NT2/D1 (cell line): ENCODE data around the gene ACVR1.
"Not testable (repeated sequence)": the region's sequence is repeated elsewhere in the genome, so short reads cannot be mapped to it uniquely, and the experiment has no call there.

Experiments
- DNase-seq: peaks from one replicate; pipeline ENCODE4 v3.0.0-alpha.2; 2011; ENCODE audit warnings: low read depth, low spot score
- H3K27me3 ChIP-seq: 2 replicates; pipeline ENCODE4 v1.6.0; 2011; ENCODE audit warnings: mild to moderate bottlenecking; ENCODE audit not compliant: insufficient read length, insufficient read depth
- H3K36me3 ChIP-seq: 2 replicates; pipeline ENCODE4 v1.6.1; 2011; ENCODE audit warnings: mild to moderate bottlenecking, low read length, mixed read lengths; ENCODE audit not compliant: insufficient read depth, insufficient read length
- H3K4me1 ChIP-seq: 2 replicates; pipeline ENCODE4 v1.5.1; 2011; ENCODE audit not compliant: insufficient read depth, insufficient read length
- H3K4me3 ChIP-seq: 2 replicates; pipeline ENCODE4 v1.5.1; 2011; ENCODE audit warnings: low read depth; ENCODE audit not compliant: insufficient read length
- H3K9ac ChIP-seq: 2 replicates; pipeline ENCODE4 v1.6.0; 2011; ENCODE audit warnings: low read depth; ENCODE audit not compliant: insufficient read length
- H3K9me3 ChIP-seq: 2 replicates; pipeline ENCODE4 v1.5.1; 2011; ENCODE audit warnings: mild to moderate bottlenecking, low read length; ENCODE audit not compliant: insufficient read depth
- SUZ12 ChIP-seq: IDR thresholded peaks from 2 replicates; pipeline ENCODE4 v1.6.1; 2011; ENCODE audit not compliant: insufficient read length, insufficient read depth; ENCODE audit errors: extremely low read depth
- YY1 ChIP-seq: IDR thresholded peaks from 2 replicates; pipeline ENCODE4 v1.6.1; 2011; ENCODE audit not compliant: insufficient read length, insufficient read depth
- ZNF274 ChIP-seq: IDR thresholded peaks from 2 replicates; pipeline ENCODE4 v1.6.1; 2011; ENCODE audit warnings: mild to moderate bottlenecking, low read depth, low read length

The ACVR1 gene

DNA sequence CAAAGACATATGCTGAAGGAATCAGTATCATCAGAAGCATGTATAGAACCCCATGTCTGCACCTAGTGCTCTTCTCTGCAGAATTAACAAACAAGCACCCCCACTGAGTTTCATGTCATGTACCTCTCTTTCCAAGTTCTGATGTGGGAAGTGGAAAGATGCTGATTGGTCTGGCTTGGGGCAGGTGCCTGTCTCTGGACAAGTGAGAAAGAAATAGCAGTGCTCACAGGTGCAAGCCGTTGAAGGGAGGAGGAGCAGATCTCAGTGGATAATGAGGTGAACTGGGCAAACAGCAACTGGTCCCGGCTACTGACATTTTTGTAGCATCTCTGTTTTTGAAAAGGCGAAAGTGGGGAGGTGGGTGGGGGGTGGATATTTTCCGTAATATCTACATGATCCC, 17.5 kb upstream of the ACVR1 start:
- Histone ChIP-seq H3K27me3 (no peaks in the 10 kb centered on the region), H3K36me3 (no peaks in the 10 kb centered on the region), H3K4me3 (no peak overlapping the region), H3K4me1 (peaks cover 6% of the 10 kb centered on the region), H3K9ac (no peak overlapping the region), H3K9me3 (no peaks in the 10 kb centered on the region)
- no peak for DNase-seq
- TF ChIP-seq ZNF274 = no peak
- TF ChIP-seq YY1 = no peak
- no peak for TF ChIP-seq SUZ12

DNA sequence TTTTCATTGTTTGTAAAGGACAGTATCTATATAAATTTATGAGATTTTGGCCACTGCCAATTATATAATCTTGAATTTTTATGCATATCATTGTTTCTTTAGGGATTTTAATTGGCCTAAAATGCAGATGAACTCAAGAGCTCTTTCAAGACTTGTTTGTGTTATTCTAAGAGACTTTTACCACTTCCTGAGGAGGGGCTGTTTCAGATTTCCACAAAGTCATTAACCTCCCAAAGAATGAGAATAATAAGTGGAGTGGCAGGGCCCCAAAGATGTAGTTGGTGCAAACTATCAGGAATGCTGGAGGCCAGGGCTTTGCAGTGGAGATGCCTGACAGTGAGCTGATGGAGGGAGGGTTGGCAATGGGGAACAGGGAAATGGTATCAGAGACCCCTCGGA, 15.5 kb upstream of the ACVR1 start:
- Histone ChIP-seq H3K4me3 (no peak overlapping the region), H3K9ac (no peak overlapping the region), H3K36me3 (no peaks in the 10 kb centered on the region), H3K4me1 (peaks cover 3% of the 10 kb centered on the region), H3K27me3 (no peaks in the 10 kb centered on the region), H3K9me3 (no peaks in the 10 kb centered on the region)
- no peak for DNase-seq
- no peak for TF ChIP-seq ZNF274
- no peak for TF ChIP-seq SUZ12
- no peak for TF ChIP-seq YY1

DNA sequence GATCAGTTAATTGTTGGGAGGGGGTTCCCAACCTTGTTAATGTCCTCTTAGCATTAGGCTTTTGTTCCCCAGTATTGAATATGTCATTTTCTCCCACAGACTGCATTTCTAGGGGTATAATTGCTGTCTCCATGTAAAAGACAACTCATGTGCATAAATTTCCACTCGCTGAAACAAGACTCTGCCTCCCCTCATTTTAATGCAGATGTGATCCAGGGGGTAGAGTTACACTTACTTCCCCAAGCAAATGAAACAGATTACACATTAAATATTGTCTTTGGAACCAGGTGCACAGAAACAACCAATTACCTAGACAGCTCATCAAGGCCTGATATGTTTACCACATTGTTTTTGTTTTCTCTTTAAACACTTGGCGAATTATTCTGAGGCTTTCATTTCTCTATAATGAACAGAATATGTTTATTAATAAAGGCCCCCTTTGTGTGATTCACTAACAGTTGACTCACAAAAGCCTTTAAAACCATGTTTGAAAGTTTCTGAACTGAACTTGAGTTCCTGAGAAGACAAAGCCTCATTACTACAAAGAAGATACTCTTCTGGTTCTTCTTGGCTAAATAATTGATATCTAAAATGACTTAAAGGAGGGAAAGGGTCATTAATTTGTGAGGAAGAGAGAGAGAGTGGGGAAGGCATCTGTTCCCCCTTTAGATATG, 15.0 kb upstream of the ACVR1 start:
- TF ChIP-seq SUZ12 = no peak
- no peak for TF ChIP-seq ZNF274
- no peak for TF ChIP-seq YY1
- Histone ChIP-seq H3K4me3 (no peak overlapping the region), H3K36me3 (no peaks in the 10 kb centered on the region), H3K9ac (no peak overlapping the region), H3K27me3 (no peaks in the 10 kb centered on the region), H3K9me3 (no peaks in the 10 kb centered on the region), H3K4me1 (peaks cover 3% of the 10 kb centered on the region)
- no peak for DNase-seq

DNA sequence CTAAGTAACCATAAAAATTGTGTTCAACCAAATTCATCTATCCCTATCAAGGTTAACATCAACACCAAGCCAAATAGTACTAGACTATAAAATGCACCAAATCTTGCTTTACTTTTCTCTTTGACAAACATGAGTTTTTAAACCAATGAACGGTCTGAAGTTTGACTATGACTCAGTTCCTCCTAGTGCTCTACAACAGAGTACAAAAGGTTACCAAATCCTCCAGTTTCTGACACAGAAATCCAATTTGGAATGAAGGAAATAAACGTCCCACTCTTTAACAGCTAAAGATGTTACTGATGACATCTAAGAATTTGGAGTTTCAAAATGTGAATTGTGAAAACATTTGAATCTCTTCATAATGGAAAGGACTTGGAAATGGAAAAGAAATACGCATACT, 11.8 kb upstream of the ACVR1 start:
- no peaks in the 10 kb centered on the region for H3K36me3 ChIP-seq
- no peak overlapping the region for H3K4me3 ChIP-seq
- no peak for DNase-seq
- H3K9me3 ChIP-seq = no peaks in the 10 kb centered on the region
- TF ChIP-seq ZNF274 = no peak
- no peak for TF ChIP-seq SUZ12
- TF ChIP-seq YY1 = no peak
- no peak overlapping the region for H3K9ac ChIP-seq
- H3K4me1 ChIP-seq = peaks cover 3% of the 10 kb centered on the region
- H3K27me3 ChIP-seq = no peaks in the 10 kb centered on the region

DNA sequence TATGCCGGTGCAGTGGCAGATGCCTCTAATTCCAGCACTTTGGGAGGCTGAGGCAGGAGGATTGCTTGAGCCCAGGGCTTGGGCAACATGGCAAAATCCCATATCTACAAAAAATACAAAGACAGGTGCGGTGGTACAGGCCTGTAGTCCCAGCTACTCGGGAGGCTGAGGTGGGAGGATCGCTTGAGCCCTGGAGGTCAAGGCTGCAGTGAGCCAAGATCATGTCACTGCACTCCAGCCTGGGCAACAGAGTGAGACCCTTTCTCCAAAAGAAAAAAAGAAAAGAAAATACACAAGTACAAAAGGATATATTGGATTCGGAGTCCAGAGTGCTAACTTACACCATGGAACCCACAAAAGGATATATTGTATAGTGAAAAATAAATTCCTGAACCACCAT, 8.4 kb upstream of the ACVR1 start:
- not testable (repeated sequence) for H3K4me3 ChIP-seq, H3K9ac ChIP-seq, DNase-seq, H3K4me1 ChIP-seq, H3K9me3 ChIP-seq, H3K27me3 ChIP-seq, H3K36me3 ChIP-seq

DNA sequence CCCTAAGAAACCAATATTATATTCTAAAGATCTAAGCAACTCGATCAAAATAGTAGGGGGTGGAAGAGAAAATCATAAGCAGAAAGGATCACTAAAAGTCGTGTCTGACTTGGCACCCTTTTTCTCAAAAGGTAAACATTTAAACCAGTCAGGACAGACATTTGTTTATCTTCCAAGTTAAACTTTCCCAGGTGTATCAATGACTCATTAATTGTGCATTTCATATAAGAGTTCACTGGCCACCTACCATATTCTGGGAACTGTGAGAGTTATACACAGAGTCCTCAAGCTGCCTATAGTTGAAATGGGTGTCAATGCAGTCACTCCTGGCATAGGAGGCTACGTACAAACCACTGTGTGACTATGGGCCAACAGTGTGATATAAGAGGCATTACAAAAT, 4.8 kb upstream of the ACVR1 start:
- no peaks in the 10 kb centered on the region for H3K36me3 ChIP-seq
- H3K27me3 ChIP-seq = no peaks in the 10 kb centered on the region
- H3K4me3 ChIP-seq = no peak overlapping the region
- no peak overlapping the region for H3K9ac ChIP-seq
- no peaks in the 10 kb centered on the region for H3K4me1 ChIP-seq
- no peak for DNase-seq
- TF ChIP-seq ZNF274 = no peak
- no peak for TF ChIP-seq YY1
- TF ChIP-seq SUZ12 = no peak
- H3K9me3 ChIP-seq = no peaks in the 10 kb centered on the region

DNA sequence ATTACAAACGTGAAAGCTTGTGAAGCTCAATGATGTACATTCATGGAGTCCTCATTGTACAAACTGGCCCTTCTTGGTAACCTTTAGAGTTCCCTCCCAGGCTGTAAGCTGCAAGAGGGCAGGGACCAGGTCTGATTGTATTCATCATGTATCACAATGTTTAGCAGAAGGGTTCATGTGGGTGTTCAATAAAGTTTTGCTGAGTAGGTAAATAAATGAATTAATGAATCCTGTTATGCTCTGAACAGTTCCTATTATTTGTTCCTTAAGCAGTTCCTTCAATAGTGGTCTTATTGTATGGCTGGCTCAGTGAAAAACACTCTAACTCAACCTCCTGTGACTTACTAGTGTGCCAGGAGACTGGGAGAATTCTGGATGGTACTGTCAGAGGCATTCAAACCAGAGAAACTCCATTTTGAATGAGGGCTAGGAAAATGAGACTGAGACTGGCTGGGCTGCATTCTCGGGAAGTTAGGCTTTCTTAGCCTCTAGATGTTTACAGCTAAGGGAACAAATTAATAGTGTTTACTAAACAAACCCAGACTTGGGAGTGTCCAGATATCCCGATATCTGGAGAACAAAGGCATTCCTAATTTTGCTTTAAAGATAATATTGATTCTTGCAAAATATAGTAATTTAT, 1.8 kb upstream of the ACVR1 start:
- no peak for DNase-seq
- Histone ChIP-seq H3K4me1 (no peaks in the 10 kb centered on the region), H3K4me3 (no peak overlapping the region), H3K9me3 (no peaks in the 10 kb centered on the region), H3K36me3 (no peaks in the 10 kb centered on the region), H3K9ac (no peak overlapping the region), H3K27me3 (no peaks in the 10 kb centered on the region)
- TF ChIP-seq ZNF274 = no peak

DNA sequence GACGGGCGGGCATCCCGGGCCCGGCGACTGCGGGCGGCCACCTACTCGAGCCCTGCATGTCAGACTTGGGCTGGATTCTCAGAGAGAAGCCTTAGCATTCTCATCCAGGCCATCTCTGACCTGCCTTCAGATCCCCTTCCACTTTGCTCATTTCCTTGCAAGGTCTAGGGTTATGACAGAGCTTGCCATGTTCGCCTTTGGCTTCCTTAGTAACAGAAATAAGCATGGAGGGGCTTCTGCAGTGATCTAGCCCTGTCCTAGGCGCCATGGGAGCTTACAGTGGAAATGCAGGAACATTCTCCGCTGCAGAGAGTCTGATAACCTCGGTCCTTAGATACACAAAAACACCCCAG, 632 bp upstream of the ACVR1 start:
- Histone ChIP-seq H3K4me1 (no peaks in the 10 kb centered on the region), H3K9me3 (no peaks in the 10 kb centered on the region), H3K36me3 (peaks cover 2% of the 10 kb centered on the region), H3K9ac (peak overlapping the region; percentile 76), H3K4me3 (peak overlapping the region; percentile 63), H3K27me3 (no peaks in the 10 kb centered on the region)
- TF ChIP-seq ZNF274 (no peak), YY1 (no peak), SUZ12 (no peak)
- no peak for DNase-seq
